IMR-90 (cell line): ENCODE results near the gene OTOGL. TPM values are rescaled to one million over a fixed set of nuclear protein-coding genes. Genes with fewer than 3 reads are reported as not detected.

Source experiments
- ATAC-seq: fragments of 200-7000 bp; cut with Tn5 transposase; 2 replicates; pipeline ENCODE4 v1.9.1; 2020; ENCODE audit warnings: low read depth, mild to moderate bottlenecking, moderate library complexity
- BruUV-seq: library from RNA; stranded (reverse); fragments of 400-500 nt; replicated peaks from 2 replicates; lab custom pipeline; 2021; lab: Mats Ljungman, UMichigan
- CTCF ChIA-PET: fragments of 300-600 bp; formaldehyde crosslinking; extraction: SDS; loops from one replicate; lab custom pipeline; 2021; ENCODE audit warnings: antibody characterized with exemption; lab: Yijun Ruan, JAX
- POLR2A ChIA-PET: fragments of 300-600 bp; sonication (Branson Sonifier 250); formaldehyde crosslinking; loops from one replicate; lab custom pipeline; 2022; ENCODE audit warnings: antibody characterized with exemption; ENCODE audit not compliant: unreplicated experiment; lab: Charles Lee
- DNase-seq: peaks from one replicate; pipeline ENCODE4 v3.0.0; 2013
- H2AFZ ChIP-seq: replicated peaks from 2 replicates; pipeline ENCODE3; 2013; ENCODE audit warnings: low read length, mild to moderate bottlenecking; ENCODE audit not compliant: poor library complexity
- H2AK5ac ChIP-seq: 2 replicates; pipeline ENCODE4 v1.6.1; 2013; ENCODE audit warnings: low read depth, low read length, inconsistent platforms
- H2AK9ac ChIP-seq: replicated peaks from 2 replicates; pipeline ENCODE3; 2013; ENCODE audit warnings: mild to moderate bottlenecking, low read depth, low read length, moderate library complexity; ENCODE audit not compliant: poor library complexity
- H2BK120ac ChIP-seq: 2 replicates; pipeline ENCODE4 v1.6.1; 2013; ENCODE audit warnings: low read depth, low read length, inconsistent platforms
- H2BK15ac ChIP-seq: 3 replicates; pipeline ENCODE4 v1.6.1; 2013; ENCODE audit warnings: low read depth, low read length, inconsistent platforms
- H2BK20ac ChIP-seq: 2 replicates; pipeline ENCODE4 v1.6.1; 2013; ENCODE audit warnings: low read depth, mild to moderate bottlenecking, inconsistent platforms, low read length, moderate library complexity
- H2BK5ac ChIP-seq: 2 replicates; pipeline ENCODE4 v1.6.1; 2013; ENCODE audit warnings: mild to moderate bottlenecking, low read depth, low read length, inconsistent platforms; ENCODE audit not compliant: poor library complexity, severe bottlenecking
- H3K14ac ChIP-seq: replicated peaks from 2 replicates; pipeline ENCODE4 v1.6.1; 2013; ENCODE audit warnings: low read depth, low read length, inconsistent platforms
- H3K18ac ChIP-seq: 2 replicates; pipeline ENCODE4 v1.6.1; 2013; ENCODE audit warnings: low read depth, low read length, control low read depth
- H3K23ac ChIP-seq: 2 replicates; pipeline ENCODE4 v1.6.1; 2013; ENCODE audit warnings: low read depth, low read length, inconsistent platforms
- H3K27ac ChIP-seq: 2 replicates; pipeline ENCODE4 v1.5.1; 2013; ENCODE audit warnings: mild to moderate bottlenecking, control low read depth, low read length; ENCODE audit not compliant: insufficient read depth
- H3K27me3 ChIP-seq: 2 replicates; pipeline ENCODE4 v1.6.1; 2013; ENCODE audit warnings: low read length; ENCODE audit not compliant: control insufficient read depth, insufficient read depth
- H3K36me3 ChIP-seq: 2 replicates; pipeline ENCODE4 v1.6.1; 2013; ENCODE audit warnings: low read length, mixed read lengths; ENCODE audit not compliant: control insufficient read depth, insufficient read depth
- H3K4ac ChIP-seq: 2 replicates; pipeline ENCODE4 v1.6.1; 2013; ENCODE audit warnings: low read depth, low read length, inconsistent platforms
- H3K4me1 ChIP-seq: 2 replicates; pipeline ENCODE4 v1.6.1; 2013; ENCODE audit warnings: low read length, mixed read lengths; ENCODE audit not compliant: control insufficient read depth, insufficient read depth
- H3K4me2 ChIP-seq: 2 replicates; pipeline ENCODE4 v1.6.1; 2013; ENCODE audit warnings: low read depth, mild to moderate bottlenecking, control low read depth, low read length, moderate library complexity
- H3K4me3 ChIP-seq: 2 replicates; pipeline ENCODE4 v1.5.1; 2013; ENCODE audit warnings: low read depth, mild to moderate bottlenecking, control low read depth, low read length, moderate library complexity; ENCODE audit not compliant: insufficient read depth
- H3K56ac ChIP-seq: 2 replicates; pipeline ENCODE4 v1.6.1; 2013; ENCODE audit warnings: low read length, inconsistent platforms; ENCODE audit not compliant: insufficient read depth; ENCODE audit errors: extremely low read depth
- H3K79me1 ChIP-seq, 2 experiments: 2 replicates each; pipeline ENCODE4 v1.6.1; 2013; ENCODE audit warnings: low read length in 2 of 2, inconsistent platforms in 1 of 2, low read depth in 1 of 2
- H3K9ac ChIP-seq: 2 replicates; pipeline ENCODE4 v1.6.1; 2013; ENCODE audit warnings: low read depth, low read length, control low read depth
- H3K9me1 ChIP-seq: 2 replicates; pipeline ENCODE4 v1.6.1; 2013; ENCODE audit warnings: low read length, inconsistent platforms; ENCODE audit not compliant: insufficient read depth
- H3K9me3 ChIP-seq: 2 replicates; pipeline ENCODE4 v1.6.1; 2013; ENCODE audit warnings: low read length; ENCODE audit not compliant: control insufficient read depth, insufficient read depth
- H4K20me1 ChIP-seq: 2 replicates; pipeline ENCODE4 v1.6.1; 2013; ENCODE audit warnings: low read length, inconsistent platforms; ENCODE audit not compliant: insufficient read depth
- H4K5ac ChIP-seq: 2 replicates; pipeline ENCODE4 v1.6.1; 2013; ENCODE audit warnings: mild to moderate bottlenecking, low read depth, low read length, control low read depth
- H4K8ac ChIP-seq, 2 experiments: 2 replicates each; pipeline ENCODE4 v1.6.1; 2013; ENCODE audit warnings: low read depth in 2 of 2, low read length in 2 of 2, control low read depth in 1 of 2, inconsistent platforms in 1 of 2
- H4K91ac ChIP-seq: 2 replicates; pipeline ENCODE4 v1.6.1; 2013; ENCODE audit warnings: low read depth, low read length, inconsistent platforms; ENCODE audit not compliant: insufficient read depth
- CEBPB ChIP-seq: IDR thresholded peaks from 2 replicates; pipeline ENCODE4 v1.6.1; 2012; ENCODE audit warnings: low read depth, low read length, improper control_type of control experiment
- CHD1 ChIP-seq: IDR thresholded peaks from 2 replicates; pipeline ENCODE4 v1.6.1; 2012; ENCODE audit warnings: low read depth, low read length, improper control_type of control experiment
- MAZ ChIP-seq: IDR thresholded peaks from 2 replicates; pipeline ENCODE4 v1.6.1; 2012; ENCODE audit warnings: low read depth, mild to moderate bottlenecking, low read length, improper control_type of control experiment, moderate library complexity, borderline replicate concordance
- NFE2L2 ChIP-seq: fragments of 150-350 bp; IDR thresholded peaks from 2 replicates; pipeline ENCODE4 v1.6.1; 2016; ENCODE audit warnings: low read depth, mild to moderate bottlenecking, low read length
- POLR2A ChIP-seq: IDR thresholded peaks from 2 replicates; pipeline ENCODE4 v1.6.1; 2012; ENCODE audit warnings: mild to moderate bottlenecking, low read depth, low read length
- RCOR1 ChIP-seq: IDR thresholded peaks from 2 replicates; pipeline ENCODE4 v1.6.1; 2012; ENCODE audit warnings: mild to moderate bottlenecking, low read length, improper control_type of control experiment; ENCODE audit not compliant: insufficient replicate concordance
- SMC3 ChIP-seq: fragments of 150-350 bp; IDR thresholded peaks from 2 replicates; pipeline ENCODE4 v1.6.1; 2016; ENCODE audit warnings: low read depth, mild to moderate bottlenecking, antibody characterized with exemption, low read length, moderate library complexity
- WGBS, 2 experiments: methylation state at CpG; one replicate each; pipeline versions ENCODE4 v1.1.5 to v1.1.7; 2013; ENCODE audit warnings: missing lambda C conversion rate in 2 of 2; ENCODE audit not compliant: insufficient read length in 1 of 2; ENCODE audit errors: extremely low coverage in 2 of 2; 5-methylcytosine and 5-hydroxymethylcytosine counted together
- dilution Hi-C: fragments of 300-500 bp; cut with HindIII; formaldehyde crosslinking; loops from one replicate; pipeline ENCODE4 v1.14.3; 2018; ENCODE audit warnings: low sequenced_read_pairs; ENCODE audit not compliant: unreplicated experiment
- in situ Hi-C: fragments of 300-500 bp; cut with MboI; formaldehyde crosslinking; loops from 3 replicates; pipeline ENCODE4 v1.14.3; 2019; ENCODE audit warnings: low sequenced_read_pairs, inconsistent platforms, mixed read lengths
- intact Hi-C: fragments of 100-400 bp; cut with micrococcal nuclease; formaldehyde crosslinking; loops from 2 replicates; pipeline ENCODE4 v1.10.0; 2022
- polyA plus RNA-seq, 3 experiments: library from polyadenylated mRNA; depleted of rRNA; stranded (reverse); fragments of >200 nt; gene quantifications; 2 replicates each; pipeline ENCODE4 v1.2.3, GENCODE V29; 2012; ENCODE audit warnings: low replicate concordance in 1 of 3
- total RNA-seq: library from RNA; depleted of rRNA; stranded (reverse); fragments of >200 nt; gene quantifications from 2 replicates; pipeline ENCODE4 v1.2.3, GENCODE V29; 2012

OTOGL gene
- total and polyA plus RNA-seq, 2 of the 4 experiments (the other 2 are of a cell fraction), result 0.10 to 0.18 TPM

GRCh38 chr12:80377140-80377794 lies 277.9 kb downstream of the OTOGL start:
- H3K9me1 ChIP-seq, result no peaks in the 10 kb centered on the region
- no peak overlapping the region for H2AK9ac ChIP-seq
- WGBS, 2 experiments, result 40% methylated on average over 1 of the region's 4 CpGs; no CpG with 5 or more reads in 1 of the 2 experiments
- no peaks in the 10 kb centered on the region for H4K20me1 ChIP-seq
- H3K23ac ChIP-seq, result no peak overlapping the region
- TF ChIP-seq CEBPB (no peak), POLR2A (no peak), SMC3 (no peak), CHD1 (no peak), MAZ (no peak), RCOR1 (no peak), NFE2L2 (no peak)
- no peak overlapping the region for H2BK5ac ChIP-seq
- H3K79me1 ChIP-seq, result no peaks in the 10 kb centered on the region
- ChIA-PET CTCF (no interaction called here), POLR2A (no interaction called here)
- DNase-seq (no peak), ATAC-seq (no peak)
- H3K36me3 ChIP-seq, result no peaks in the 10 kb centered on the region
- H3K18ac ChIP-seq, result no peak overlapping the region
- H2BK15ac ChIP-seq, result no peak overlapping the region
- no TSS peak for BruUV-seq
- no peak overlapping the region for H2BK120ac ChIP-seq
- H3K4me2 ChIP-seq, result no peak overlapping the region
- in situ Hi-C loops, result no loop called here
- no peak overlapping the region for H2BK20ac ChIP-seq
- no peak overlapping the region for H4K91ac ChIP-seq
- no peak overlapping the region for H4K5ac ChIP-seq
- no peak overlapping the region for H3K27ac ChIP-seq
- intact Hi-C loops, result no loop called here
- no peaks in the 10 kb centered on the region for H3K9me3 ChIP-seq
- H3K4ac ChIP-seq, result no peak overlapping the region
- H3K14ac ChIP-seq, result no peak overlapping the region
- H4K8ac ChIP-seq, result no peak overlapping the region
- dilution Hi-C loops, result no loop called here
- H3K4me1 ChIP-seq, result no peaks in the 10 kb centered on the region
- H2AFZ ChIP-seq, result no peak overlapping the region
- no peak overlapping the region for H3K4me3 ChIP-seq
- H3K27me3 ChIP-seq, result no peaks in the 10 kb centered on the region
- no peak overlapping the region for H2AK5ac ChIP-seq
- no peak overlapping the region for H3K9ac ChIP-seq
- no peak overlapping the region for H3K56ac ChIP-seq
